GM19238 (cell line): Measurements from ENCODE around the gene HOXB7.
A peak's percentile ranks its signal among the peaks of the same experiment; 100 is the strongest.

Experiments used
- DNase-seq: peaks from one replicate; pipeline ENCODE4 v3.0.0; 2011; ENCODE audit warnings: low spot score; ENCODE audit not compliant: insufficient read length

Gene HOXB7

GRCh38 chr17:48567209-48567608, 43.6 kb downstream of the HOXB7 start:
- no peak for DNase-seq

DNA sequence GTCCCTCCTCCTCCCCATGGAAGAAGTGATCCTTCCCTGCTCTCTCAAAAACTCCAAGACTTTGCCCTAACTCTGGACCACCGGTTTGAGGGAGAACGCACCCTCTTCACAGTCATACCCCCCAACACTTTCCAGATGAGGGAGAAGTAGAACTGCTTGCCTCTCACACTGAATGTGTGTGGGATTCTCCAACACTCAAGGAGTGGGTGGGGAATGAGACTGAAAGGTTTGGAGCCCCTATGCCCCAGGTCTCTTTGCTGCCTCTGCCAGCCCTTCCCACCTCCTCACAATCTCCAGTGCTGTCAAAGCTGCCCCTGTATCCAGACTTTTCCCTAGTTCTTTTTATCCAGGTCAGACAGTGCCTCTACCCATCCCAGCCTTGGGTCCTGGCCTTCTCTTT, 44.1 kb downstream of the HOXB7 start:
- no peak for DNase-seq

- no peak for DNase-seq
These were observed 44.7 kb downstream of the HOXB7 start for GRCh38 chr17:48565925-48566710.

- no peak for DNase-seq
These were observed 45.7 kb downstream of the HOXB7 start for GRCh38 chr17:48565022-48565554.

- DNase-seq = no peak
These were observed 46.4 kb downstream of the HOXB7 start for GRCh38 chr17:48564188-48565021.

- no peak for DNase-seq
These were observed 47.0 kb downstream of the HOXB7 start for GRCh38 chr17:48563867-48564187.

- DNase-seq = no peak
These were observed 47.4 kb downstream of the HOXB7 start for GRCh38 chr17:48563385-48563838.

DNA sequence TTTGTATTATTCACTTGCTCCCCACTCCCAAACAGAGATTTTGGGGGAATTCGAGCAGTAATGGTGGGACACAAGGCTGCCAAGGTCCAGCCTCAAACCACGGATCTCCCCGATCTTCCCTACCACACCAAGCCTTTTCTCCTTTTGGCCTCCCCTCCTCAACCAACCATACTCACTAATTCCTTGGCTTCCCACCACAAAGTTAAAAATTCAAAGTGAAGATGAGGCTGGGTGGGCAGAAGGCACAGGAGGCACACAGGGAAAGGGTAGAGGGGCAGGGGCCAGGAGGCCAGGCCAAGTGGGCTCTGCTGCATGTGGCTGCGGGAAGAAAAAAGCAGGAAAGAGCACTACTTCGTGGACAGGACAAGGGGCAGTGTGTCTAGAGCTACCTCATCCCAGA, 47.9 kb downstream of the HOXB7 start:
- no peak for DNase-seq

- DNase-seq = peak; percentile 69
These were observed 48.7 kb downstream of the HOXB7 start for GRCh38 chr17:48561884-48562810.

DNA sequence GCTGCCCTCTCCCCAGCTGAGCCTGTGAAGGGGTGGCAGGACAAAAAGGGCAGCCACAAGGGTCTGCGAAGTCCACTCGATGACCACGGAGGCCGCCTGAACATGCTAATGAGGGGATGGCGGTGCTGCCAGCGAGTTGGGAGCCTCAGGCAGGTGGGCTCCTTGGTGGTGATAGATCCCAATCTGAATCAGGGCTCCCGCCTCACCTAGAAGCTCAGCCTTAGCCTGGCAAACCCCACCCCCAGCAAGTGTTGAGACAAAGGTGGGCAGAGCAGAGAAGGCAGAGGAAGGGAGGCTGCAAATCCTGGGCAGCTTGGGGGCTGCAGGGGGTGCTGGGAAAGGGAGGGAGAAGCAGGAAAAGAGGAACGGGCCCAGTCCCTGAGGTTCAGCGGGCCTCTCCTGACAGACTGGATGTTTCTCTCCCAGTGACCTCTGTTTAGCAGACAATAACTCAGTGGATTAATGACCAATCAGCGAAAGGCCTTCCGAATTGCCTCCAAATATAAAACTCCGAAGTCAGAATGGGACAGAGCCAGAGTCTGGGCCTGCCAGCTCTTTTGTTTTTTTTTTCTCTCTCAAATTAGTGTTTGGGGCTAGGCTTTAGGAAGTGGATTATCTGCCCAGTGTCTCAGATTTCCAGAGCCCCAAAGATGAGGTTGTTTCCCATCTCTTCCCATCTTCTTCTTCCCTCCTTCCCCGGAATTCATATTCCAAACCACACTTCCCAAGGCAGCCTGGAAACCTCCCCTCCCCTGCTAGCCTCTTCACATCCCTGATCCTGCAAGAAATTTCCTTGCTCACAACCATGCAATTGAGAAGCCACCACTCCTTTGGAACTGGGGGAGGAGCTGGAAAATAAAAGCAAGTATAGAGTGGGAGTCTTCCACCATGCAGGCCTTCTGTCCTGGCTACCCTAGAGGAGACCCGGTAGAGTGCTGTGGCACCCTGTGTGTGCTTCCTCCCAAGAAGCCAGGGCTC, 50.7 kb downstream of the HOXB7 start:
- DNase-seq = no peak

DNA sequence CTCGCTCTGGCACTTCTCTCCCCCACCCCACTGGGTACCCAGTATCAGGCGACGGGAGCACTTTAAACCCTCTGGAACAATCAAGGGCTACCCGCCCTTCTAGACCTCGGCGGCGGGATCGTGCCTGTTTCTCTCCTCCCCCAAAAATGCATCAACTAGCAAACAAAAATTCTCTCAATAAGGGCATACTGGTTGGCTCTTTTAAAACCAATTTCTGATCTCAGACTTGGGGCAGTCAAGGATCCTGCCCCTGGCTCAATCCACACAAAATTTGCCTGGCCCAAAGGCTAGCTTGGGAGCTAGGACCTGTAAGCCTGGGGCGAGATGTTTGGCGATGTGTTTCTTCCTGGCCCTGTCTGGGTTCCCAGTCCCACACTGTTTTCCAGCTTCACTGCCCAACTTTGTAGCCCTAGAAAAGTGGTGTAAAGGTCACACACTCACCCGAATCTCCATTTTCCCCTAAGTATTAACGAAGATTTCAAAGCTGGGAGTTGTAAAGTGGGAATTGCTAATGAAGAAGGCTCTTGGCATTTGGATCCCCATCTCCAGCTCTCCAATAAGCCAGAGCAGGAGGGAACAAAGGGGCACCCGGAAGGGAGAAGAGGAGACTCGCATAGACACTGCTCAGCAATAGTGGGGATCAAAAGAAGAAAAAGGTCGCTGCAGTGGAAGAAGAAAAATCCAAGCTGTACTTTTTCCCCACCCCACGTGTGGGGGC, 51.5 kb downstream of the HOXB7 start:
- DNase-seq = no peak

GRCh38 chr17:48558831-48559121, 52.0 kb downstream of the HOXB7 start:
- DNase-seq = no peak

GRCh38 chr17:48558057-48558830, 52.6 kb downstream of the HOXB7 start:
- no peak for DNase-seq
